HTERT RPE-1 (cell line): ENCODE results near the gene PRR7.
"Not testable (repeated sequence)": the region's sequence is repeated elsewhere in the genome, so short reads cannot be mapped to it uniquely, and the experiment has no call there.

Source experiments
- in situ Hi-C: fragments of 300-500 bp; cut with MboI; formaldehyde crosslinking; loops from 4 replicates; pipeline ENCODE4 v1.14.3; 2020; ENCODE audit warnings: low sequenced_read_pairs

Gene PRR7

DNA sequence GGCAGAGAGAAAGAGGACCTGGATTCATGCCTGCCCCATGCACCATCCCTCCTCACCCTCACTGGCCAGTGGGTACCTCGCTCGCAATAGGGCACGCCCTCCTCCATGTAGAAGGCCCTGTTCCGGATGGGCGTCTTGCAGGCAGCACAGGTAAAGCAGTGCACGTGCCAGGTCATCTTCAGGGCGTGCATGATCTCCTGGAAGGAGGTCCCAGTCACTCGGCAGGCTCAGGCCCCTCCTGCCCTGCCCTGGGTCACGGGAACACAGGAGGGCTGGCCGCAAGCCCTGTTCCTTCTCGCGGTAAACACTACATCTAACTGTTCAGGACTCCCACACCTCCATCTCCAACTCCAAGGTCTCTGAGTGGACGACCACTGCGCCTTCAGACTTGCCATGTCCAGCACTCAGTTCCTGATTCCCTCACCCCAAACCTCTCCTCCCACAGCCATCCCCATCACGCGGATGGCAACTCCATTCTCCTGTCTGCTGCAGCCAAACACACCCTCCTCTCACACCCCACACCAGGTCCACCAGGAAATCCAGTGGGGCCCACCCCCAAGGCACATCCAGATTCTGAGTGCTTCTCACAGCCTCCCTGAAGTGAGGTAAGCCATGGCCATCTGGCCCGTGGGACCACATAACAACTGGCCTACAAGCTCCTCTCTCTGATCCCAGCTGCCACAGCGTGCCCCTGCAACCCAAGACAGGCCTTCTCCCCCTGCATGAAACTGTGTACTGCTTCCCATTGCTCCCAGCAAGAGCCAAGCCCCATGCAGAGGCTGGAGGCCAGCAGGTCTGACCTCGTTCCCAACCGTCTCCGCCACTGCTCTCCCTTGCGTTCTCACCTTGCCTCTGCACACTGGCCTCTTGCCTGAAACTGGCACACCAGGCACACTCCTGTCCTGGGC, 37.6 kb downstream of the PRR7 start:
- in situ Hi-C loops, result no loop called here

DNA sequence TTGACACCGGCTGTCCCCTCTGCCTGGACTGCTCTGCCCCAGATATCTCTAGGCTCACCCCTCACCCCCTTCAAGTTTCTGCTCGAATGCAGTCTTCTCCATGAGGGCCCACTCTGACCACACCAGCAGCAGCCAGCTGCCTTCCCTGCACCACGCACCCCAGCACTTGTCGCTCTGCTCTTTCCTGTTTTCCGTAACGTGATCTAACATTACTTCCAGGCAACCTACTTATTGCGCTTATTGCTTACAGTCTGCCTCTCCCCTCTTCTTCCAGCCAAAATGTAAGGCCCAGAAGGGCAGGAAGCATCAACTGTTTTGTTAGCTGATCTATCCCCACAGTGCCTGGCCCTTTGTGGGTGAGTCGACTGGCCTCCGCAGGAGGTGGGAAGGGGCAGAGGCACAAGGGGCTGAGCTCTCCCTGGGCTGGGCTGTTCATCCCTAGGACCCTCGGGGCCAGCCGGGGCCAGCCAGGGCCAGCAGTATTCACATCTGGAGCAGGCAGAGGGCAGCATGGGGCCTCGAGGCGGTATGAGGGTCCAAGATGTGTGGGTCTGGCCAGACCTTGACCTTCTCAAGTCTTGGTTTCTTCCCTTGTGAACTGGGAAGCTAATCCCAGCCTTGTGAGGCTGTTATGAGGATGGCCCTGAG, 38.4 kb downstream of the PRR7 start:
- in situ Hi-C loops, result no loop called here

DNA sequence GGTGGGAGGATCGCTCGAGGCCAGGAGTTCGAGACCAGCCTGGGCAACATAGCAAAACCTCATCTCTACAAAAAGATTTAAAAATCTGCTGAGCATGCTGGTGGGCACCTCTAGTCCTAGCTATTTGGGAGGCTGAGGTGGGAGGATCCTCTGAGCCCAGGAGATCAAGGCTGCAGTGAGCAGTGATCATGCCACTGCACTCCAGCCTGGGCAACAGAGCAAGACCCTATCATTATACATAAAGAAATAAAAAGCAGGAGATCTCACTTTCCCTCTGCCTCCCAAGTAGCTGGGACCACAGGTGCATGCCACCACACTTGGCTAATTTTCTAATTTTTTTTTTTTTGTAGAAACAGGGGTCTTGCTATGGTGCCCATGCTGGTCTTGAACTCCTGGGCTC, 39.1 kb downstream of the PRR7 start:
- in situ Hi-C loops, result not testable (repeated sequence)

DNA sequence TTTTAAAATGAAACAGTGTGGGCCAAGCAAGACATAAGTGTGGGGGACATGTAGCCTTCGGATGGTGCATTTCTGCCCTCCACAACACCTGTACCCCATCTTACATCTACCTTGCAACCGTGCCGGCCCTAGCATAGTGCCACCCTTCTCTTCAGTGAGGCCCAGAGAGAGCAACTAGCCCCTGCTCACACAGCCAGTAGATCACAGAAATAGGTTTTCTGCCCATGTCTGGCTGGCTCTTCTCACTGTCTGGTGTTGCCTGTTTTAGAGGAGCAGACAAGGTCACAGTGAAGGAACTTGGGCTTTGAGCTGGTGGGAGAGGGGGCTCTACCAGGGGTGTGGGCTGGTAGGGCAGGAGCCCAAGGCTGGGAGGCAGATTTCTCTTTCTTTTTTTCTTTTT, 39.6 kb downstream of the PRR7 start:
- in situ Hi-C loops, result no loop called here

DNA sequence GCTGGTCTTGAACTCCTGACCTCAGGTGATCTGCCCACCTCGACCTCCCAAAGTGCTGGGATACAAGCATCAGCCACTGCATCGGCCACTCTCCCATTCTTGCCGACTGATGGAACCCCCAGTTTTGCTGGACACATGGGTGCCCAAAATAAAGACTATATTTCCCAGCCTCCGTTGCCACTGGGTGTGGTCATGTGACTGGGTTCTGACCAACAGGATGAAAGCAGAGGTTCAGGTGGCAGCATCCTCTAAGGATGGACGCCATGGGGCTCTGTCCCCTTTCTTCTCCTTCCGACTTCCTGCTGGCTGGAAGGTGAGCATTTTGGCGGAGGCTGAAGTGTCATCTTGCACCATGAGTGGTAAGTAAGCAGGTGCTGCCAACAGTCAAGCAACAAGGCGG, 40.5 kb downstream of the PRR7 start:
- in situ Hi-C loops, result no loop called here

DNA sequence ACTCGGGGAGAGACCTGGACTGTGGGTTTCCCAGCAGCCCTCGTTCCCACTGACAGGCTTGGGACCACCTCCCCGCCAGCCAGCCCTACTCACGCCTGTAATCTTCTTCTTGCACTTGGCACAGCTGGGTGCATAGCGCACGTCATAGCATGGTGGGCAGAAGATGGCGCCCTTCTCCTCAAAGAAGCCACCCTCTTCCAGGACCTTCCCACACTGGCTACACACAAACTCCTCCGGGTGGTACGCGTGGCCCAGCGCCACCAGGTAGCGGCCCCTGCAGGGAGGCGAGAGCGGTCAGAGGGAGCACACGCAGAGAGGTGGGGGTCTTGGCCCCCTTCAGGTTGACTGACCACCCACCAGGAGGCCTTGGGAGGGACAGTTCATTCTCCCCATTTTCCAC, 41.4 kb downstream of the PRR7 start:
- in situ Hi-C loops, result no loop called here

DNA sequence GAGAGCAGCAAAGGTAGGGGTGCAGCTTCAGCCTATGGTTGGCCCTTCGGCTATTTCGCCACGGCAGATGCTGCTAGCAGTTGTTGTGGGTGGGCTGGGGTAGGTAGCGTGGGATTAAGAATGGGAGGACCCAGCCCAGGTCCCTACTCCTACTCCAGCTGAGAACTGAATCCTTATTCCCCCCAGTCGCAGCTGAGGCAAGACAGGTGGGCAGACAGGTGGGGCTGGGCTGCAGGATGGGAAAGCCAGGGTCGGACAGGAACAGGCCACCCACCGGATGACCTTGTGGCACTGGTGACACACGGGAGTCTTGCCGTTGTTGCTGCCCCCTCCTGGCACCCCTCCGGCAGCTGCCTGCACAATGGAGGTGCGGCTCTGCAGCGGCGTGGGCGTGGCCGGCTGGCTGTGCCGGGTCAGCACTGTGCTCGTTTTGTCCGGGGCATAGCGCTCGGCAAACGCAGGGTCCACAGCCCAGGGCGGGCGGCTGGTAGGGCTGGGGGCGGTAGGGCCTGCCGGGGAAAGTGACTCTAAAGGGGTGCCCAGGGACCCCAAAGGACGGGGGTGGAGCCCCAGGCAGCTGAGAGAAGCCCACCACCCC, 42.6 kb downstream of the PRR7 start:
- in situ Hi-C loops, result no loop called here

DNA sequence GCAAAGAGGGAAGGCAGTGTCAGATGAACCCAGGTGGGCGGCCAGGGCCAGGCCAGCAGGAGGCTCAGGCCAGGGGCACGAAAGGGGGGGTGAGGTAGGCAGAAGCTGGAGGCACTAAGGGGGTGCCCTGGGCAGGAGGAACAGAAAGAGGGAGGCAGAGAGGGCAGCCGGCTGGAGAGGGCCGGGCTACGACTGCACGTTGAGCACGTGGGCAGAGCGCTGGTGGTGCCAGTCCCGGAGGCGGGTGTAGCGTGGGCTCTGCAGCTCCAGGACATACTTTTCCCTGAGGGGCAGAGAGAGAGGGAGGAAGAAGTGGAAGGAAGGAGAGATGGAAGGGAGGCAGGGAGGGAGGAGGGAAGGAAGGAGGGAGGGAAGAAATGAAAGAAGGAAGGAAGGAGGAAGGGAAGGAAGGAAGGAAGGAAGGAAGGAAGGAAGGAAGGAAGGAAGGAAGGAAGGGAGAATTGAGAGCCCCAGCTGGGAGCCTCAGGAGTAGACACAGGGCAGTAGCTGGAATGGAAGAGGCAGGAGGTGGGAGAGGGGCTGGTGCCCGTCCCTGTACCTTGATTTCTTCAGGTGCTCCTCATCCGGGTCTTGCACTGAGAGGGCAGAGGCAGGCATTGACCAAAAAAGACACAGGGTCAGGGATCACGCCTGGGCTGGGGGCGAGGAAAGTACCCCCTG, 43.8 kb downstream of the PRR7 start:
- in situ Hi-C loops, result no loop called here

DNA sequence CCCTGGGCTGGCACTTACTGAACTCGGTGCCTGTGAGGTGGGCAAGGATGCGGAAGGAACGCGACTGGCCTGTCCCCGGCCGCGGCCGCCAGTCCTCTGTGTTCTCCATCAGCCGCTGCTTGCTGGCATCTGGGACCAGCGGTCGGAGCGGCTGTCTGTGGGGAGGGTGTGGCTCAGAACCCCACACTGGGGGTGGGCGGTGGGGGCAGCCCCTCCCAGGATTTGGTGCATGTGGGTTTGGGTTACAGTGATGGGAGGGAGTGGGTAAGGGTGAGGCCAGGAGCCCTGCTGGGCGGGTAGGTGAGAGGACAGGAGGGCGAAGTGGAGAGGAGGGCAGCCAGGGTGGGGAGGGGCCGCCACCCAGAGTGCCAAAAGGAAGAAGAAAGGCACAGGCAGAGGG, 44.4 kb downstream of the PRR7 start:
- in situ Hi-C loops, result no loop called here

DNA sequence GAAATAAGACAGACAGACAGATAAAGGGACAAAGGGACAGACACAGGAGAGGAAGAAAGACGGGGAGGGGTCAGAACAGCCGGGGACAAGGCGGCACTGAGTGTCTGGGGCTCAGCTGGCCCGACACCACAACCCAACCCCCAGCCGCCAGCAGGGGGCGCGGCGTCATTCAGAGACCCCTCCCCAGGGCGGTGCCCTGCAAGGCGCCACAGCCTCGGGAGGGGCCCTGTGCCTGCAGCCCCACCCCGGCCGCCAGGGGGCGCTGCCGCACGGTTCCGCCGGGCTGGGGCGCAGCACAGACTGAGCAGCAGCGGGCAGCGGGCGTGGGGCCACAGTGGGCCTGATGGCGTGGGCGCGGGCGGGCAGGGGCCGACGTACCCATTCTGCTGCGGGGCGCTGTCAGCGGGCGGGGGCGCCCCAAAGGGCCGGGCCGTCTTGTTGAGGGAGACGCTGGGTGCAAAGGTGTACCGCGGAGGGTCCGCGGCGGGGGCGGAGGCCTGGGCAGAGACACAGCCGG, 44.9 kb downstream of the PRR7 start:
- in situ Hi-C loops, result no loop called here

DNA sequence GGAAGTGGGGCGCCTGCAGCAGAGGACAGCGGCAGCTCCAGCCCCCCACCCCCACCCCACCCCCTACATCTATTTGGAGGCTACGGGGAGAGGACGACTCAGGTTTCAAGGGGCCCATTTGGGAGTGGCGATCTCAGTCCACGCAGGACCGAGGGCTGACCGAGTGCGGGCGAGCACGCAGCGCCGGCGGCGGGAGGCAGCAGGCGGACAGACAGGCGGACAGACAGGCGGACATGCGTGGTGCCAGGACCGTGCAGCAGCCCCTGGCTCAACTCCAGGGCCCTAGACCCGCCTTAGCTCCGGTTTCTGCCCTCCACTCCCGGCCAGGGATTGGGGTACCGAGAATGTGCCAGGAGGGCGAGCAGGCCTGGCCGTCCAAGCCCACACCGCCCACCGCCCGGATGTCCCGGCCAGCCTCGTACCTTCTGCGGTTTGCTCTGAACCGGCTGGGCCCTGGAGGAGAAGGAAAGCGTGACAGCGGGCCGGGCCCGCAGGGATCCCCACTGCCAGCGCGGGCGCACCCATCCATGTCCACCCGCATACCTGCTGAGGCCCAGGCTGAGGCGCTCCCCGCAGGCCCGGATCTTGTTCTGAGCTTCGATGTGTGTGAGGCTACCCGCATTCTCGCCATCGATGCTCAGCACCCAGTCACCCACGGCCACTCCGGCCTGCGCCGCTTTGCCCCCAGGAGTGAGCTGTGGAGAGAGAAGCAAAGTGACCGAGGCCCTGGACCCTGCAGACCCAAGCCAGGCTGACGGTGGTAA, 45.6 kb downstream of the PRR7 start:
- in situ Hi-C loops, result no loop called here

DNA sequence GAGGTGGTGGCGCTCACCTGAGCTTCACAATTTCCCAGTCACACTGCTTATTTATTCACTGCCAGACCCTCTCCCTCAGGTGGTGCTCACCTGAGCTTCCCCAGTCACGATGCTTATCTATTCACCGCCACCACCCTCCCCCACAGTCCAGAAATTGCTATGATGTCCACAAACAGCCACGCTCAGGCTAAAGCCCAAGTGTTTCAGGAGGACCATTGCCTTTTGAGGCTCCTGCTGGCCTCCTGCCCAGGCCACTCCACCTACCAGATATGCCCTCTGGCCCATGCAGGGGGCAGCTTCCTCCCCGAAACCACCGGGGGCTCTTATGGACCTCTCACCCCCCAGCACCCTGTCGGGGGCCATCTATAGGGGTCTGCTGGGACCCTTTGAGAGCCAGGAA, 46.2 kb downstream of the PRR7 start:
- in situ Hi-C loops, result no loop called here

DNA sequence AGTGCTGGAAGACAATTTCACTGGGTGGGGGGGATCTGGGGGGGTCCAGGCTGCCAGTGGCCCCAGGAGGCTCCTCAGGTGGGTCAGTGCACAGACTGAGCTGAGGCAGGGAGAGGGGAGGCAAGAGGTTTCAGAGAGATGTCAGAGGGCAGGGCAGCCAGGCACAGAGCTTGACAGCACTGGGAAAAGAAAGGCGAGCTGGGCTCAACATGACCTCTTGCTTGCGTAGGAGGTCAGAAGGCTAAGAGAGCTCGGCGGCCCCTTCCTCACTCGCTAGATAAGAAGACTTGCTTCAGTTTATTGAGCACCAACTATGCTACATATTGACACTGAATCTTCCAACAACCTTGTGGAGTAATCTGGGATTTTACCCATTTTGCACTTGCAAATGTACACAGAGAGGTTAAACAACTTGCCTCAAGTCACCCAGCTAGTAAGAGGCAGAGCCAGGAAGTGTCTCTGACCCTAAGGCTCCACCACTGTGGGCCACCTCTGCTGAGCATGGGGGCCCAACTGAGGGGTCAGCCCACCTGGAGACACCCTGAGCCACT, 47.3 kb downstream of the PRR7 start:
- in situ Hi-C loops, result no loop called here

DNA sequence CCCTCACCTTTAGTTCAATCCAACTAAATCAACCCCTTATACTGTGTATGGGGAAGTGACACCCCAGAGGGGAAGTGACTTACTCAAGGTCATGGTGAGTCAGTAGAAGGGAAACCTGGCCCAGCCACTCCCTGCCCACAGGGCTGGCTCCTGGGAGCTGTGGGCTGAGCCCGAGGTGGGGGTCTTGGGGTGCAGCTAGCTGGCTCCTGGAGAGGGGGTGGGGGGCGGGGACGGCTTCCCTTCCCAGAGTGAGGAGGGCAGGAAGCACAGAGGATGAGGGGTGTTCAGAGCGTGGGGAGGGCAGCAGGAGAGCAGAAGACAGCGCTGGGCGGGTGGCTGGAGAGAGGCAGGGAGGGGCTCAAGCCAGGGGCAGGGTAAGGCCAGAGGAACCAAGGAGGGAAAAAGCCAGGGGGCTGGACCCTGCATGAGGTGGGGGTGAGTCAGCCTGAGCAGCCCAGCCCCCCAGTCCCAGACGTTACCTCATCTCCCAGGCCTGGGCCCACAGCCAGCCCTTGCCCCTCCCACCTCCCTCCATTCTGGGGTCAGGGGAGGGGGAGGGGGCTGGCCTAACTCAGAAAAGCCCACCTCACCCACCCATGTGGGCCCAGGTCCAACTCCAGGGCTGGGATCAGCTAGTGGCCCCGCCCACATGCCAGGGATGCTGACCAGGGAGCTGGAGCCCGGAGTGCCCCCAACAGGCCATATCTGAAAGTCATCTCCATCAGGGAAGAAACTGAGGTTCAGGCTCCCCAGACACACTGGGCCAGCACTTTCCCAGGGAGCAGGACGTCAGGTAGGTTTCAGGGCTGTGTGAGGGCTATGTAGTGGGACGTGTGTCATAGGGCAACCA, 48.0 kb downstream of the PRR7 start:
- in situ Hi-C loops, result no loop called here

DNA sequence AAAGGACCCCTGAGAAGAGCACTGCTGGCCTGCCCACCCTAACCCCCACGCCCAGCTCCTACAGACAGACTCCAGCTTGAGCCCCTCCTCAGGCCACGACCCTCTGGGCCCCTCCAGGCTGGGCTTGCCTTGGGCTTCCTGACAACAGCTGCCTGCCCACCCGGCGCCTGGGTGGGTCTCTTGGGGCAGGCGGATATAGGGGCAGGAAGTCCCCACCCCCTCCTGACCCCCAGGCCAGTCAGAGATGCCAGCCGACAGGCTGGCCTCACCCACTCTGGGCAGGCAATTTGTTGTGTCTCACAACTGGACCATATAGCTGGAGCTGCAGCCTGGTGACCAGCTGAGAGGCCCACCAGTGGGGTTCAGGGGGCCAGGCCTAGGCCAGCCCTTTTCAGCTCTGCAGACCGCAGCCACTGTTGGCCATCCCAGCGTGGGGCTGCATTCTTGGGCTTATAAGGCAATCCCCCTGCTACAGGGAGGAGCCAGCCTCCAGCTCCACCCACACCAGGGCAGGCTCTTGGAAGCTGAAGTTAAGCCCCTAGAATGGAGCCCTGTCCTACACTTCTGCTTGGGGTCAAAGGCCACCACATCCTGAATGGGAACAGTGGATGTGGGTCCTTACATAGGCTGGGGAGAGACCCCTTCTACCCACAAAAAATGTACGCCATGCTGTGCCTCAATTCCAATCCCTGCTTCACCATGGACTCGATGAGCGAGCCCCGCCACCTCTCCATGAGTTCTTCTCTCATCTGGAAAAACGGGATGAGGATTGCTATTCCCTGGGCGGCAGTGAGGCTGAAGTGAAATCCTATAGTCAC, 48.8 kb downstream of the PRR7 start:
- in situ Hi-C loops, result no loop called here

DNA sequence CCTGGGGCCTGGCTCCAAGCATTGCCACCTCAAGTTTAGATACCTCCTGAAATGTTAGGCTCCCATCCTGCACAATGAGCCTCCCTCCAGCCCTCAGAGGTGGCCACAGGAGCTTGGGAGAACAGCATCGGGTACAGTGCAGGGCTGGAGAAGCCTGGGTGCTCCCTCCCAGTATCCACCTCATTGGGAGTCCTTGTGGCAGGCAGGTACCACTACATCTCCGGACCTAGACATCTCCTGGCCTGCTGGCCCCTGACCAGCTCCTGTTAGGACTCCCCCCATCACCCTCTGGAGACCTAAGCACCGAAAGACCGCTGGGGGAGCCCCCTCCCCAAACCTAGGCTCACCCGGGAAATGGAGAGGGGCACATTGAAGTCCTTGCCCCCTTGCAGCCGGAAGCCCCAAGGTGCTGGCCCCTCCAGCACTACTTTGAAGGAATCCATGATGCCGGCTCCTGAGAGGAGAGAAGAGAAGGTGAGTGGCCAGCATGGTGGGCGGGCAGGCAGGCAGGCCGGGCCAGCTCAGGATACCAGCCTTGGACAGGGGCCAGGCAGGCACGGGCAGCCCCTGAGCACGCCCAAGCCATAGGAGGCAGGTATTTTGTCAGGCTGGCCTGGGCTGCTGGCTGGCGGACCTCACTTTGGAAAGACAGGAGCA, 49.6 kb downstream of the PRR7 start:
- in situ Hi-C loops, result no loop called here

DNA sequence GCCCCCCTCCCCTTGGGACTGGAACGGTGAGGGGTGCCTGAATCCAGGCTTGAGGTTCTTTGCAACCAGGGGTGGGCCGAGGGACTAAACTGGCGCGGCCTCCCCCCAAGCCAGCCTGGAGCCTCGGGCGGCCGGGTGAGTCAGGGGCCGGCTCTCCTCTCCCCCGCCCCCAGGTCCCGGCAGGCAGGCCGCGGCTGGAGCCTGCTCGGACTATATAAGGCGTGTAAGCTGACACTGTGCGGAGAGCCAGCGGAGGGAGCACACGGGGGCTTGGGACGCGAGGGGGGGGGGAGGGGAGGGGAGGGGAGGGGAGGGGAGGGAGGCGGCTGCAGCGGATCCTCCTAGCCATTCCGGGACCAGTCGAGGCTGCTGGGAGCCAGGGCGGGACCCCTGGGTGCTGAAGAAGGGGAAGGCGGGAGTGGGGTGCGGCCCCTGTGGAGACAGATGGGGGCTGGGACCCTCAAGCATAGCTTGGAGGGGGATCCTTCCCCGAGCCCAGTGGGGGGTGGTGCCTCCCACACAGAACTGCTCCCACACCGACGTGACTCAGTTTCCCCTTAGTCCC, 50.2 kb downstream of the PRR7 start:
- in situ Hi-C loops, result no loop called here
